LNCaP clone FGC (cell line): ENCODE results near the gene ZBTB22.
A peak's percentile ranks its signal among the peaks of the same experiment; 100 is the strongest.

ENCODE experiments used
- DNase-seq: peaks from one replicate; pipeline ENCODE4 v3.0.0-alpha.2; 2011; ENCODE audit warnings: low read depth
- H3K4me3 ChIP-seq: 2 replicates; pipeline ENCODE4 v1.5.1; 2011; ENCODE audit warnings: mild to moderate bottlenecking, low read depth, low read length, control low read depth
- TF ChIP-seq, protein P1 (sequence below): IDR thresholded peaks from 2 replicates; pipeline ENCODE4 v1.5.1; 2012; ENCODE audit warnings: mild to moderate bottlenecking; ENCODE audit not compliant: control insufficient read depth, insufficient read depth; ENCODE audit errors: extremely low read depth

Gene ZBTB22

DNA sequence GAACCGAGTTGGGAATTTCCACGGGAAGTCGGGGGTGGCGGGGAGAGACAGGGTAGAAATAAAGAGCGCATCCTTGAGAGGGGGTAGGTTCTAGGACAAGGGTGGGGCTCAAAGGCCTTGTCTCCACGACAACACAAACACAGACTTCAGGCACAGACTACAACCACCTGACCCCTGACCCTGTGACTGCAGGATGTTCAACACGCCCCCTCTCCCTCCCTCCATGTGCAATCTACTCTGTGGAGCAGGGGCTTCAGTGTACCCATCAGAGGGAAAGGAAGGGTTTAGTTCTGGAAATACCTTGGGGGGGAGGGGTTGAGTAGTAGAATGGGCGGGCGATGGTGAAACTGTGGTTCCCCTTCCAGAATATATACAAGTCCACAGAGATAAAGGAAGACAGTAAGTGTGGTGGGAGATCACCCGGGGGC, 3.0 kb downstream of the ZBTB22 start:
- TF ChIP-seq, protein P1, sequence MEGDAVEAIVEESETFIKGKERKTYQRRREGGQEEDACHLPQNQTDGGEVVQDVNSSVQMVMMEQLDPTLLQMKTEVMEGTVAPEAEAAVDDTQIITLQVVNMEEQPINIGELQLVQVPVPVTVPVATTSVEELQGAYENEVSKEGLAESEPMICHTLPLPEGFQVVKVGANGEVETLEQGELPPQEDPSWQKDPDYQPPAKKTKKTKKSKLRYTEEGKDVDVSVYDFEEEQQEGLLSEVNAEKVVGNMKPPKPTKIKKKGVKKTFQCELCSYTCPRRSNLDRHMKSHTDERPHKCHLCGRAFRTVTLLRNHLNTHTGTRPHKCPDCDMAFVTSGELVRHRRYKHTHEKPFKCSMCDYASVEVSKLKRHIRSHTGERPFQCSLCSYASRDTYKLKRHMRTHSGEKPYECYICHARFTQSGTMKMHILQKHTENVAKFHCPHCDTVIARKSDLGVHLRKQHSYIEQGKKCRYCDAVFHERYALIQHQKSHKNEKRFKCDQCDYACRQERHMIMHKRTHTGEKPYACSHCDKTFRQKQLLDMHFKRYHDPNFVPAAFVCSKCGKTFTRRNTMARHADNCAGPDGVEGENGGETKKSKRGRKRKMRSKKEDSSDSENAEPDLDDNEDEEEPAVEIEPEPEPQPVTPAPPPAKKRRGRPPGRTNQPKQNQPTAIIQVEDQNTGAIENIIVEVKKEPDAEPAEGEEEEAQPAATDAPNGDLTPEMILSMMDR = no peak
- DNase-seq = no peak
- H3K4me3 ChIP-seq = peak overlapping the region; percentile 76

DNA sequence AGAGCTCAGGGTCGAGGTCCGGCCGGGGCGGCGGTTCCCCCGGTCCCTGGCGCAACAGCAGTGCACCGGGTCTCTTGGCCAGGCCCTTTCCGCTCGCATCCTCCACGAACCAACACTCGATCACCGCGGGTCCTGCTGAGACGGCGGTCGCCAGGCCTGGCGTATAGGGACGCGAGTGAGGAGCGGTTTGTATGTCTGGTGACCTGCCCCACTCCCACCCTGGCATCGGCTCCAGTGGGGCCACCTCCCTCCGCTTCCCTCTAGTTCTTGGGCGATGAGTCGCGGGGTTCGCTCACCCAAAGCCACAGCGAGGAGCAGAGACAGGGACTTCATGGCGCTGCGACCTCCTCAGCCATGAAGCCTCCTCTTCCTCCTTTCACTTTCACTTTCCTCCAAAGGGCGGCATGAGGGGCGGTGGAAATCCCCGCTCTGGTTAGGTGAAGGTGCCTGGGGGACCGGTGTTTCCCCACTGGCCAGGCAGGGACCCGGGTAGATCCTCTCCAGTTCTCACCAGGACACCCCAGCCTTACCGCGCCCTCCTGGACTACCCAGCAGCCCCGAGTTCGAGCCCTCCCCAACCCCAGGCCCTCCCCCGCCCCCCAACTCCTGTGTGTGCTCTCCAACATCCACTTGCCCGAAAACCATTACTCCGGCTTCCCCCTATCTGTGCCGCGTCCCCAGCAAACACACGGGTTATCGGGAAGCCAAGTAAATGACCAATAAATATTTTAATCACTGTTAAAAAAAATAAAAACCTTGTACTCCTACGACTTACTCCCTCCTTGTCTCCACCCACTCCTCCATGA, 3.6 kb downstream of the ZBTB22 start, which contains the start of gene TAPBP:
Gene TAPBP (minus strand): TSS at position 370 of the 806 bp plus-strand sequence. CDS start 37 bp downstream, at position 333.
- TF ChIP-seq, protein P1 = no peak
- no peak for DNase-seq
- peak within 1 kb of the TSS; percentile 76 for H3K4me3 ChIP-seq

DNA sequence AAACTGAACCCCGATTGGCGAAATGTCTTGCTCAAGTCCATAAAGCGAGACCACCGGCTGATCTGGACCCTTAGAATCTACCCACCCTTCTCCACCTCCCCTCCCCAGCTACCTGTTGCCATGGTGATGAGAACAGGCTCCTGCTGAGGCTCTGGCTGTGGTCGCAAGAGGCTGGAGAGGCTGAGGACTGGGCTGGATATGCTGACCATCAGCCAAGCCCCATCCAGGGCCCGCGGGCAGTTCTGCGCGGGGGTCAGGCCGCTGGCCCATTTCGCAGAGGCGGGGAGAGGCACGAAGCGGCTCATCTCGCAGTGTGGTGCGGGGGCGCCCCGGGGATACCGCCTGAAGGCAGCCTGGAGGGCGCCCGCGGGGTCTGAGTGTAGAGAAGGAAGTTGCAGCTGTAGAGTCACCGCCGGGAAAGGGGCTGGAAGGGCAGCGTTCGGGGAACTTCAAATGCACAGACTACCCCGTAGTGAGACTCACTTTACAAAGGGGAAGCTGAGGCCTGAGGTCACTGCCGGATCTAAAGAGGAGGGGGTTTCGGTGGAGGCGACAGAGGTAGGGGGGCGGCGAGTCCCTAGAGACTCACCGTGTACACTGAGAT, 4.3 kb downstream of the ZBTB22 start:
- no peak for DNase-seq

DNA sequence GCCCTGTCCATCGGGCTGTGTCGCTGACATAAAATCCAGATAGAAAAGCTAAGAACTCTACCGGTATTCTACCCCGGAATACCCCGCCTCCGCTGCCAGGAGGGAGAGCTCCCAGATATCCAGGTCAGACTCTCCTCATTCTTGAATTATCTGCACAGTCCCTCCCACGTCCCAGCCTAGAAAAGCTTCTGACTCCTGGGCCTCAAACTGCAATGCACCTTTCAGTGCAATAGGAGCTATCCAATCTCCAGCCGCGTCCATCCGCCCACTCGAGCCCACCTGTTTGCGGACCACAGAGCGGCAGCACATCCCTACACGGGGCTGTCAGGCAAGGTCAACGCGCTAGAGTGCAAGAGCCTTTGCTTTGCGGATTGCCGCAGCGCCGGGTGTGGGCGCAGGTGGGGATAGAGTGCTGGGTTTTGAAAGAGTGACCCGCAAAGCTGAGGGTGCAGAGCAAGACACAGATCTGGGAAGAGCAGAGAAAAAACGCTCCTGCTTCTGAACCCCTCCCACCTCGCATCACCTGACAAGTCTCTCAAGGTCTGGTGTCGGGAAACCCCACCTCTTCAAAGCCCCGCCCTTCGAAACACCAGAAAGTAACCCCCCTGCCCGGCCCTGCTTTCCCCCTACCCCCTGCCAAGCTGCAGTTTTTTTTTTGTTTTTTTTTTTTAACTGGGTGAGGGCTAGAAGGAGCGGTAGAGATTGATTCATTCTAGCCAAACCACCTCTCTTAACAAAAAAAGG, 5.0 kb downstream of the ZBTB22 start:
- peak; percentile 66 for DNase-seq
- H3K4me3 ChIP-seq = peak overlapping the region; percentile 76
- TF ChIP-seq, protein P1 = no peak

More for the DNA sequence above, 4.3 kb downstream of the ZBTB22 start:
- H3K4me3 ChIP-seq = peak overlapping the region; percentile 76
- TF ChIP-seq, protein P1 = no peak

DNA sequence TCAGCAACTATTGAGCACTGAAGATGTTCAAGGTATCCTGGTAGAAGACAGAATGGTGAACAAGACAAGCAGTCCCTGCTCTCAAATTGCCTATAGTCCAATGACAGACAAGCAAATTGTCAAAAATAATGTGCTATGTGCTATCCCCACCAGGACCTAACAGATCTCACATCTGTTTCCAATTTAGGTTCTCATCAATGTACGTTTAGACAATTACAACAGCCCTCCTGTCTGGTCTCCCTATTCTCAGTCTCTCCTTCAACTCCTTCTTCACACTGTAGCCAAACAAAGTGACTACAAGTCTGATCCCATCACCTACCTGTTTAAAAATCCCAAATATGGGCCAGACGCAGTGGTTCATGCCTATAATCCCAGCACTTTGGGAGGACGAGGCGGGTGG, 11.2 kb downstream of the ZBTB22 start:
- no peak for DNase-seq
- TF ChIP-seq, protein P1 = no peak
- no peak overlapping the region for H3K4me3 ChIP-seq

DNA sequence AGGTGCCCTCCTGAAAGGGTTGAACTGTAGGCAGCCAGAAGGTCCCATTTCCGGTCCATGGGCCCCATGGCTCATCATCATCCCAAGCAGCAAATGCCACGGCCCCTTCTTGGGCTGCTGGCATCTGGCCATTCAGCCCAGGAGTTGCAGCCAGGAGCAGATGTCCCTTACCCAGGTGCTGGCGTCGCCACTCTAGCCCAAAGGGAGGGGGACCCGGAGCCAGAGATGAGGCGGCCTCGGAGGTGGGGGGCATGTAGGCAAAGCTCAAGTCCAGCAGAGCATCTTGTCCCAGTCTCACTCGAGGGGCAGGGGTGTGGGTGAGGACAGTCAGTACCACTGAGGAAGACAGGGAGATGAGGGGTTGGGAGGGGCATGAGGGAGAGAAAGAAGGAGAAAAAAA, 12.5 kb downstream of the ZBTB22 start:
- TF ChIP-seq, protein P1 = no peak
- no peak for DNase-seq
- H3K4me3 ChIP-seq = no peak overlapping the region
